AG10803 (cell line): ENCODE measurements around the gene HEATR1.
"Not testable (repeated sequence)": the region's sequence is repeated elsewhere in the genome, so short reads cannot be mapped to it uniquely, and the experiment has no call there.

ENCODE experiments used
- DNase-seq: peaks from one replicate; pipeline ENCODE4 v3.0.0; 2010; ENCODE audit warnings: low read depth
- H3K4me3 ChIP-seq: 2 replicates; pipeline ENCODE4 v1.5.1; 2011; ENCODE audit warnings: mild to moderate bottlenecking, low read length, control low read depth
- TF ChIP-seq, protein P1 (sequence below): conservative IDR thresholded peaks from 2 replicates; pipeline ENCODE4 v1.5.1; 2011; ENCODE audit warnings: mild to moderate bottlenecking, low read length, control low read depth, inconsistent platforms

Gene HEATR1

DNA sequence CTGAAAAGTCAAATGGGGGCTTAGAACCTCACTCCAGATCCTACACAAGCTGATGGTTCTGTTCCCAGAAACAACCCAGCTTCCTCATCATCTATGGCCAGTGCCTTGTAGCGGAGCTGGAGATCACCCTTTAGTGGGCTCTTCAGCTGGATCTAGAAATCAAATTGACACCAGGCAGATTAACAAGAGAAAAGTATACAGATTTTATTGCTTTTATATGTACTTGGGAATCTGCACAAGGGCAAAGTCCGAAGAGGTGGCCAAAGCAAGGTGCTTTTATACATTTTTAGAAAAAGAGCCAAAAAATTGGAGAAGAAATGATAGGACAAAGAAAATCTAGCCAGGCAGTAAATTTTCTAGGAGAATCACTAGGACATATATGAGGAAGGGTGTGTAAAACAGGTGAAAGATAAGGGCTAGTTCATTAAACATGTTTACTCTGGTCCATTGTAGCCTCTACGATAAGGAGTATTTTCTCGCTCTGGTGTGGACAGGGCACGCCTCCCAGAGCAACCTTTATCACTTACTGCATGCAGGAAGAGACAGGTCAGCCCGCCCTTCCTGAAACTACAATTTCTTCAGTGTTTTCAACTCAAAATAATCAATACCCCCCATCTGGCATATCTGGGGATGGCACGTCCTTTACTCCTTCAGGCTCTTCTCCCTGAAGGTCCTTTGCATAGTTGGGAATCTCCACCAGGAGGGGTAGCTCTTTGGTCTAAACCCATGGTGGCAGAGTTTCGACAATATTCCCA, 94.5 kb downstream of the HEATR1 start:
- DNase-seq: no peak
- no peak overlapping the region for H3K4me3 ChIP-seq
- TF ChIP-seq, protein P1, sequence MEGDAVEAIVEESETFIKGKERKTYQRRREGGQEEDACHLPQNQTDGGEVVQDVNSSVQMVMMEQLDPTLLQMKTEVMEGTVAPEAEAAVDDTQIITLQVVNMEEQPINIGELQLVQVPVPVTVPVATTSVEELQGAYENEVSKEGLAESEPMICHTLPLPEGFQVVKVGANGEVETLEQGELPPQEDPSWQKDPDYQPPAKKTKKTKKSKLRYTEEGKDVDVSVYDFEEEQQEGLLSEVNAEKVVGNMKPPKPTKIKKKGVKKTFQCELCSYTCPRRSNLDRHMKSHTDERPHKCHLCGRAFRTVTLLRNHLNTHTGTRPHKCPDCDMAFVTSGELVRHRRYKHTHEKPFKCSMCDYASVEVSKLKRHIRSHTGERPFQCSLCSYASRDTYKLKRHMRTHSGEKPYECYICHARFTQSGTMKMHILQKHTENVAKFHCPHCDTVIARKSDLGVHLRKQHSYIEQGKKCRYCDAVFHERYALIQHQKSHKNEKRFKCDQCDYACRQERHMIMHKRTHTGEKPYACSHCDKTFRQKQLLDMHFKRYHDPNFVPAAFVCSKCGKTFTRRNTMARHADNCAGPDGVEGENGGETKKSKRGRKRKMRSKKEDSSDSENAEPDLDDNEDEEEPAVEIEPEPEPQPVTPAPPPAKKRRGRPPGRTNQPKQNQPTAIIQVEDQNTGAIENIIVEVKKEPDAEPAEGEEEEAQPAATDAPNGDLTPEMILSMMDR: no peak

DNA sequence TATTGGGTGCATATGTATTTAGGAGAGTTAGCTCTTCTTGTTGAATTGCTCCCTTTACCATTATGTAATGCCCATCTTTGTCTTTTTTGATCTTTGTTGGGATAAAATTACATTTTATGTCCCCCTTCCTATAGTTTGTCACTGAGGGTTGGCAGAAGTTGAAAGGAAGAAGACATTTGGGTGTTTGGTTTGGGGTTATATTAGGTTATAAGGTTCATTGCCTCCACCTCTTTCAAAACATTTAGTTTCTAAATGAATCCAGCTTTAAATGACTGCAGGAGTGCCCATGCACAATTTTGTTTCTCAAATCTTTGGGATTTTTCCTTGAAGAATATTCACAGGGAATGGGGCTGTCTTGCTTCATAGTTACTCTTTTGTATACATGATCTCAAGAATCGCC, 95.1 kb downstream of the HEATR1 start:
- TF ChIP-seq, protein P1: no peak

DNA sequence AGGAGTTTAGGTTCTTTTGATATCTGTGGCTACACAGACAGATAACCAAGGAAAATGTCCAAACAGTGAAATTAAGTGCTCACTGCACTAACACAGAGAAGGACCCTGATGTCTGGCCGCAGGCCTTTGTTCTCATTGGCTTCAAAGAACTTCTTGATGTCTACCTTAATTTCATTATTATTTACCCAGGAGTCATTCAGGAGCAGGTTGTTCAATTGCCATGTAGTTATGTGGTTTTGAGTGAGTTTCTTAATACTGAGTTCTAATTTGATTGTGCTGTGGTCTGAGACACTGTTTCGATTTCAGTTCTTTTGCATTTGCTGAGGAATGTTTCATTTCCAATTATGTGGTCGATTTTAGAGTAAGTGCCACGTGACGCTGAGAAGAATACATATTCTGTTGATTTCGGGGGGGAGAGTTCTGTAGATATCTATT, 95.7 kb downstream of the HEATR1 start:
- no peak overlapping the region for H3K4me3 ChIP-seq
- no peak for DNase-seq
- TF ChIP-seq, protein P1: no peak

More for the DNA sequence above, 95.1 kb downstream of the HEATR1 start:
- DNase-seq: no peak
- H3K4me3 ChIP-seq: no peak overlapping the region

DNA sequence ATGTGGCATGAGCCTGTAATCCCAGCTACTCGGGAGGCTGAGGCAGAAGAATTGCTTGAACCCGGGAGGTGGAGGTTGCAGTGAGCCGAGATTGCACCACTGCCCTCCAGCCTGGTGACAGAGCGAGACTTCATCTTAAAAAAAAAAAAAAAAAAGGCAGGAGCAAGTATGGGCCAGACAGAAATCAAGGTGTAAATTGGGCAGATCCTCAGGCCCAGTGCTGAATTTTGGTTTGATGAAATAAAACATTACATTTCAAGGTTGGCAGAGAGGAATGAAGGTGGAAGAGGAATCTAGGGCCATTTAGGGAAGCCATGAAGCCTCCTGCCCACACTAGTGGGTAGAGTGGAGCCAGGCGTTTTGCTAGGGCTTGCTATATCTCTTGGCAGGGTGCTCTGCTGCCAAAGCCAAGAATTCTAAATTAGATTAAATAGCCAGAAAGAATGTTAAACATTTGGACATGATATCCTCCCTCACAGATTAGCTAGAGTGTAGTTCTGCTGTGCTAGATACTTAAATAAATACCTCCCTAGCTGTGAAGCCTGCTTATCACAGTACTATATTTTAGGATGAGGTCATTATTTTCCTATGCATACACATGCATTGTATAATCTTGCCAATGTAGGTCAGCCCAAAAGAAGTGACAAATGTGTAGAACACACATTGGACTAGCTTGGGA, 97.2 kb downstream of the HEATR1 start:
- TF ChIP-seq, protein P1: no peak
- no peak overlapping the region for H3K4me3 ChIP-seq
- peak; percentile 25 for DNase-seq

DNA sequence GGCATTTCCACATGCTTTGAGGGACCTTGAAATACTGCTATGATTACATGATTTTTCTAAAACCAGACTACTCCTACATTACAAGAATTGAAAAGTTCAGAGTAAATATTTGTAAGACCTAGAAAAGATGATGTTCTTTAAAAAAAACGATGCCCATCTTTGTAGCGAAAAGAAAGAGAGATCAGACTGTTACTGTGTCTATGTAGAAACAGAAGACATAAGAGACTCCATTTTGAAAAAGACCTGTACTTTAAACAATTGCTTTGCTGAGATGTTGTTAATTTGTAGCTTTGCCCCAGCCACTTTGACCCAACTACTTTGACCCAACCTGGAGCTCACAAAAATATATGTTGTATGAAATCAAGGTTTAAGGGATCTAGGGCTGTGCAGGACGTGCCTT, 100.0 kb downstream of the HEATR1 start:
- DNase-seq, H3K4me3 ChIP-seq: not testable (repeated sequence)

DNA sequence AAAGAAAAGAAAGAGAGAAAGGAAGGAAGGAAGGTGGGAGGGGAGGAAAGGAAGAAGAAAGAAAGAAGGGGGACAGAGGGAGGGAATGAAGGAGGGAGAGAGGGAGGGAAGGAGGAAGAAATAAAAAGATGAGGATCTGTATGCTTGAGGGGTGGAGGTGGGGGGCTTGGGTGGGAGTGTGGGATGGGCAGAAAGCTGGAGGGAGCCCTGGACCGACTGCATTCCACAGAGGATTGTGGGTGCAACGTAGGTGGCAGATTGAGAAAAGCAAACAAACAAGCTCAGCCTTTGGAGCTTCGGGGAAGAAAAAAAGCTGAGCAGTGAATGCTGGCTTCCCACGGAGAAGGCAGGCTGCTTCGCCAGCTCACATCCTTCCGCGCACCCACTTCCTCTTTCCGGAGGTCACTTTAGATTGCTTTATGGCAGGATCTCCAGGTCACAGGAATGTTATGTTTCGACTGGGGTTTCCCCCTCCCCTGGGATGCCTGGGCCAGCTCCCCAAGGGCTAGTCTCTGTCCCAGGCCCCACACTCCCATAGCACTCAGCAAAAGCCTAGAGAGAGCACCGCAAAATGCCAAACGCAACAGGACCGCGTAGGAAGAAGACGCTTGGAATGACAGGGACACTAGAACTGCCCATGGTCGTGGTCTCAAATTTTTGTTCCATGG, 101.2 kb downstream of the HEATR1 start:
- TF ChIP-seq, protein P1: no peak
- peak; percentile 68 for DNase-seq
- peak overlapping the region; percentile 47 for H3K4me3 ChIP-seq

DNA sequence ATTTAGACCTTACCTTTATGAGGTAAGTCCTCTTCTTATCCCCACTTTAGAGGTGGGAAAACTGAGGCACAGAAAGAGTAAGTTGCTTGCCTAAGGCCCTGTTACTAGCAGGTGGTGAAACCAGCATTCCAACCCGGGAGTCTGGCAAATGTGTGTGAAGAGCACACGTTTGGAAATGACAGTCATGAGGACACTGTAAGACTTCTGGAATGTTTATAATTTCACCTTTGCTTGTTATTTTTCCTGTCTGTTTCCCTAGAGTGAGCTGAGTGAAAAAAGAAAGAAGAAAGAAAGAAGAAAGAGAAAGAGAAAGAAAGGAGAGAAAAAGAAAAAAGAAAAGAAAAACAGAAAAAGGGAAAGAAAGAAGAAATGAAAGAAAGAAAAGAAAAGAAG, 101.7 kb downstream of the HEATR1 start:
- peak; percentile 59 for DNase-seq
- TF ChIP-seq, protein P1: no peak
- peak overlapping the region; percentile 47 for H3K4me3 ChIP-seq
